H9 (cell line): Measurements from ENCODE around the gene SHBG. TPM values are rescaled to one million over a fixed set of nuclear protein-coding genes. Genes with fewer than 3 reads are reported as not detected.
A peak's percentile ranks its signal among the peaks of the same experiment; 100 is the strongest.

Experiments used
- DNase-seq: peaks from one replicate; pipeline ENCODE4 v3.0.0-alpha.2; 2017
- H2AFZ ChIP-seq: one replicate; pipeline ENCODE4 v1.6.1; 2013; ENCODE audit warnings: mild to moderate bottlenecking, low read length, control low read depth, moderate library complexity
- H2AK5ac ChIP-seq: 2 replicates; pipeline ENCODE4 v1.6.1; 2013; ENCODE audit warnings: low read length, control low read depth, mixed read lengths; ENCODE audit not compliant: insufficient read length
- H2BK120ac ChIP-seq: one replicate; pipeline ENCODE4 v1.6.1; 2013; ENCODE audit warnings: low read depth, mild to moderate bottlenecking, low read length, control low read depth, inconsistent platforms; ENCODE audit not compliant: poor library complexity, severe bottlenecking
- H2BK12ac ChIP-seq: 2 replicates; pipeline ENCODE4 v1.6.1; 2013; ENCODE audit warnings: low read length, control low read depth, mixed read lengths, low read depth; ENCODE audit not compliant: insufficient read length
- H2BK15ac ChIP-seq: 2 replicates; pipeline ENCODE4 v1.6.1; 2013; ENCODE audit warnings: low read depth, low read length, control low read depth
- H2BK20ac ChIP-seq: one replicate; pipeline ENCODE4 v1.6.1; 2013; ENCODE audit warnings: low read depth, mild to moderate bottlenecking, low read length, control low read depth, inconsistent platforms; ENCODE audit not compliant: poor library complexity, severe bottlenecking
- H2BK5ac ChIP-seq: 2 replicates; pipeline ENCODE4 v1.6.1; 2013; ENCODE audit warnings: low read length, control low read depth, mixed read lengths; ENCODE audit not compliant: insufficient read length
- H3K14ac ChIP-seq: 2 replicates; pipeline ENCODE4 v1.6.1; 2013; ENCODE audit warnings: low read length, control low read depth; ENCODE audit not compliant: insufficient read depth
- H3K18ac ChIP-seq: 2 replicates; pipeline ENCODE4 v1.6.1; 2013; ENCODE audit warnings: low read depth, mild to moderate bottlenecking, mixed read lengths, low read length, control low read depth; ENCODE audit not compliant: insufficient read length
- H3K23ac ChIP-seq: 2 replicates; pipeline ENCODE4 v1.6.1; 2013; ENCODE audit warnings: low read length, control low read depth, mixed read lengths, low read depth; ENCODE audit not compliant: insufficient read length
- H3K23me2 ChIP-seq: 2 replicates; pipeline ENCODE4 v1.6.1; 2013; ENCODE audit warnings: low read depth, mild to moderate bottlenecking, mixed read lengths, low read length, control low read depth; ENCODE audit not compliant: insufficient read length, poor library complexity, severe bottlenecking
- H3K27ac ChIP-seq: 2 replicates; pipeline ENCODE4 v1.5.1; 2013; ENCODE audit warnings: low read length, control low read depth, mixed read lengths, low read depth; ENCODE audit not compliant: insufficient read length
- H3K27me3 ChIP-seq: 2 replicates; pipeline ENCODE4 v1.6.1; 2013; ENCODE audit warnings: low read length, control low read depth, inconsistent platforms; ENCODE audit not compliant: insufficient read depth
- H3K4ac ChIP-seq: 2 replicates; pipeline ENCODE4 v1.6.1; 2013; ENCODE audit warnings: low read depth, mild to moderate bottlenecking, control low read depth, inconsistent platforms, low read length, moderate library complexity
- H3K4me1 ChIP-seq: 2 replicates; pipeline ENCODE4 v1.6.1; 2013; ENCODE audit warnings: low read length, control low read depth, inconsistent platforms; ENCODE audit not compliant: insufficient read depth
- H3K4me2 ChIP-seq: 2 replicates; pipeline ENCODE4 v1.6.1; 2013; ENCODE audit warnings: low read length, control low read depth, mixed read lengths; ENCODE audit not compliant: insufficient read length, insufficient read depth
- H3K56ac ChIP-seq: 2 replicates; pipeline ENCODE4 v1.6.1; 2013; ENCODE audit warnings: low read depth, mild to moderate bottlenecking, mixed read lengths, low read length, control low read depth; ENCODE audit not compliant: insufficient read length
- H3K79me1 ChIP-seq: 2 replicates; pipeline ENCODE4 v1.6.1; 2013; ENCODE audit warnings: low read depth, mild to moderate bottlenecking, moderate library complexity, low read length, control low read depth, inconsistent platforms; ENCODE audit not compliant: insufficient read depth, poor library complexity, severe bottlenecking
- H3K79me2 ChIP-seq: 2 replicates; pipeline ENCODE4 v1.6.1; 2013; ENCODE audit warnings: low read length, control low read depth, inconsistent platforms; ENCODE audit not compliant: insufficient read depth
- H3K9ac ChIP-seq: 2 replicates; pipeline ENCODE4 v1.6.1; 2013; ENCODE audit warnings: low read length, control low read depth, mixed read lengths; ENCODE audit not compliant: insufficient read length; ENCODE audit errors: extremely low read depth
- H3K9me3 ChIP-seq: one replicate; pipeline ENCODE4 v1.6.1; 2013; ENCODE audit warnings: low read depth, low read length, inconsistent platforms; ENCODE audit not compliant: control insufficient read depth
- H3T11ph ChIP-seq: one replicate; pipeline ENCODE4 v1.6.1; 2013; ENCODE audit warnings: mild to moderate bottlenecking, low read length, control low read depth, inconsistent platforms
- H4K20me1 ChIP-seq: one replicate; pipeline ENCODE4 v1.6.1; 2013; ENCODE audit not compliant: control insufficient read depth, insufficient read length, insufficient read depth
- H4K5ac ChIP-seq: 2 replicates; pipeline ENCODE4 v1.6.1; 2013; ENCODE audit warnings: low read depth, mild to moderate bottlenecking, mixed read lengths, low read length, control low read depth; ENCODE audit not compliant: insufficient read length
- H4K8ac ChIP-seq: replicated peaks from 2 replicates; pipeline ENCODE4 v1.6.1; 2013; ENCODE audit warnings: low read length, control low read depth, mixed read lengths, low read depth; ENCODE audit not compliant: insufficient read length
- H4K91ac ChIP-seq: 2 replicates; pipeline ENCODE4 v1.6.1; 2013; ENCODE audit warnings: low read depth, mild to moderate bottlenecking, moderate library complexity, mixed read lengths, low read length, control low read depth; ENCODE audit not compliant: insufficient read length
- H3K27ac Mint-ChIP-seq, 3 experiments: 2 replicates in 2 of 3; 3 replicates in 1 of 3; pipeline ENCODE4 v1.8.0; 2020 to 2021; ENCODE audit warnings: mixed read lengths in 3 of 3, mild to moderate bottlenecking in 1 of 3, moderate library complexity in 1 of 3
- H3K27me3 Mint-ChIP-seq: 2 replicates; pipeline ENCODE4 v1.8.0; 2021; ENCODE audit warnings: low read depth, mild to moderate bottlenecking, moderate library complexity, mixed read lengths
- H3K36me3 Mint-ChIP-seq, 3 experiments: 2 replicates in 2 of 3; 3 replicates in 1 of 3; pipeline ENCODE4 v1.8.0; 2020 to 2021; ENCODE audit warnings: low read depth in 3 of 3, mixed read lengths in 3 of 3; ENCODE audit not compliant: insufficient read depth in 1 of 3
- H3K4me1 Mint-ChIP-seq, 2 experiments: 2 replicates each; pipeline ENCODE4 v1.8.0; 2020; ENCODE audit warnings: mixed read lengths in 2 of 2
- H3K4me3 Mint-ChIP-seq, 2 experiments: 2 replicates in 1 of 2; 3 replicates in 1 of 2; pipeline ENCODE4 v1.8.0; 2020 to 2021; ENCODE audit warnings: mild to moderate bottlenecking in 2 of 2, mixed read lengths in 2 of 2, moderate library complexity in 1 of 2
- H3K9me3 Mint-ChIP-seq, 2 experiments: 2 replicates in 1 of 2; 3 replicates in 1 of 2; pipeline ENCODE4 v1.8.0; 2020; ENCODE audit warnings: mild to moderate bottlenecking in 2 of 2, mixed read lengths in 2 of 2, moderate library complexity in 1 of 2
- CTCF ChIP-seq: fragments of 200-600 bp; sonication (generic); conservative IDR thresholded peaks from 3 replicates; pipeline ENCODE4 v1.8.0; 2021; ENCODE audit warnings: antibody characterized with exemption, mild to moderate bottlenecking
- WGBS: extraction: QIAGEN DNeasy Blood & Tissue Kit; methylation state at CpG from one replicate; pipeline ENCODE4 v1.1.7; 2013; ENCODE audit warnings: missing lambda C conversion rate, low lambda C conversion rate, mixed read lengths; ENCODE audit not compliant: insufficient read length; ENCODE audit errors: extremely low coverage; 5-methylcytosine and 5-hydroxymethylcytosine counted together
- total RNA-seq: library from RNA; stranded (reverse); gene quantifications from 2 replicates; pipeline ENCODE4 v1.2.1, GENCODE V29; 2021

SHBG gene
- total RNA-seq, 1 experiment from 2014 or later, result 1.6 TPM

- H2AFZ ChIP-seq, result no peak within 1 kb of the TSS
Observed at GRCh38 chr17:7650509-7651096, 20.7 kb downstream of the SHBG start, which contains the start of gene ATP1B2. ATP1B2 (plus strand) TSS chr17:7650926; CDS start chr17:7651519, 593 bp downstream.

More at GRCh38 chr17:7650509-7651096, 20.7 kb downstream of the SHBG start, which contains the start of gene ATP1B2:
- Histone ChIP-seq H4K20me1 (no peaks in the 10 kb centered on the region), H3K56ac (no peak within 1 kb of the TSS), H3K23me2 (peaks cover 14% of the 10 kb centered on the region), H3K23ac (no peak within 1 kb of the TSS), H3K4me1 (no peaks in the 10 kb centered on the region), H4K5ac (no peak within 1 kb of the TSS), H3K4me2 (peak within 1 kb of the TSS; percentile 82), H4K91ac (no peak within 1 kb of the TSS), H3K9ac (no peak within 1 kb of the TSS), H2AK5ac (no peak within 1 kb of the TSS), H2BK15ac (no peak within 1 kb of the TSS), H2BK120ac (no peak within 1 kb of the TSS), H2BK20ac (no peak within 1 kb of the TSS), H3K79me2 (no peaks in the 10 kb centered on the region), H3K79me1 (no peaks in the 10 kb centered on the region), H4K8ac (no peak within 1 kb of the TSS), H2BK12ac (no peak within 1 kb of the TSS), H3K27ac (no peak within 1 kb of the TSS), H3K18ac (no peak within 1 kb of the TSS), H3K27me3 (peaks cover 5% of the 10 kb centered on the region), H3K4ac (no peak within 1 kb of the TSS), H3T11ph (no peak within 1 kb of the TSS), H2BK5ac (no peak within 1 kb of the TSS), H3K9me3 (no peaks in the 10 kb centered on the region), H3K14ac (no peak within 1 kb of the TSS)
- Mint-ChIP-seq H3K9me3 (peaks cover 0 to 3% of the 10 kb centered on the region in 2 experiments; a peak in 2 of 5 replicates), H3K36me3 (peaks cover 3 to 20% (median 9%) of the 10 kb centered on the region in 3 experiments; a peak in 5 of 7 replicates), H3K4me1 (peaks cover 23 to 38% of the 10 kb centered on the region in 2 experiments), H3K4me3 (peak within 1 kb of the TSS; percentile 69 to 91), H3K27me3 (peaks cover 69% of the 10 kb centered on the region), H3K27ac (peak within 1 kb of the TSS; percentile 37 to 89 (median 86); a peak in 5 of 7 replicates)
- DNase-seq, result peak; percentile 98
- TF ChIP-seq CTCF, result no peak
- no CpG with 5 or more reads among the region's 34 CpGs for WGBS
